DND-41 (cell line): ENCODE measurements around the gene CCDC51.

ENCODE experiments used
- ATAC-seq: fragments of 200-7000 bp; cut with Tn5 transposase; 3 replicates; pipeline ENCODE4 v1.9.1; 2021; ENCODE audit warnings: low read depth; ENCODE audit not compliant: insufficient read depth
- DNase-seq: peaks from one replicate; pipeline ENCODE4 v3.0.0-alpha.2; 2020
- H2AFZ ChIP-seq: 2 replicates; pipeline ENCODE4 v1.6.0; 2012; ENCODE audit warnings: low read depth, low read length
- H3K27ac ChIP-seq: 2 replicates; pipeline ENCODE4 v1.5.1; 2012; ENCODE audit warnings: low read length, inconsistent platforms
- H3K27me3 ChIP-seq: fragments of 200-600 bp; sonication (generic); 2 replicates; pipeline ENCODE4 v1.6.0; 2012; ENCODE audit warnings: low read length, mild to moderate bottlenecking, inconsistent platforms; ENCODE audit not compliant: insufficient read depth, poor library complexity
- H3K36me3 ChIP-seq: 2 replicates; pipeline ENCODE4 v1.5.1; 2012; ENCODE audit warnings: low read length, inconsistent platforms; ENCODE audit not compliant: insufficient read depth
- H3K4me1 ChIP-seq: 2 replicates; pipeline ENCODE4 v1.5.1; 2012; ENCODE audit warnings: mild to moderate bottlenecking, low read length; ENCODE audit not compliant: insufficient read depth
- H3K4me2 ChIP-seq: 2 replicates; pipeline ENCODE4 v1.6.0; 2012; ENCODE audit warnings: mild to moderate bottlenecking, moderate library complexity, low read length, inconsistent platforms; ENCODE audit not compliant: insufficient read depth
- H3K4me3 ChIP-seq, 2 experiments: fragments of 200-600 bp in 1 of 2; shearing (Covaris generic) in 1 of 2; 2 replicates each; pipeline ENCODE4 v1.5.1; 2012 to 2016; ENCODE audit warnings: inconsistent platforms in 2 of 2, low read length in 2 of 2, mild to moderate bottlenecking in 2 of 2, low read depth in 1 of 2, moderate library complexity in 1 of 2
- H3K79me2 ChIP-seq: 2 replicates; pipeline ENCODE4 v1.6.0; 2012; ENCODE audit warnings: low read length, inconsistent platforms; ENCODE audit not compliant: insufficient read depth
- H3K9ac ChIP-seq: 2 replicates; pipeline ENCODE4 v1.6.0; 2012; ENCODE audit warnings: low read depth, mild to moderate bottlenecking, inconsistent platforms, low read length, moderate library complexity
- H3K9me3 ChIP-seq: 2 replicates; pipeline ENCODE4 v1.5.1; 2012; ENCODE audit warnings: low read length, moderate library complexity, mild to moderate bottlenecking, inconsistent platforms; ENCODE audit not compliant: insufficient read depth, severe bottlenecking
- H4K20me1 ChIP-seq: 2 replicates; pipeline ENCODE4 v1.6.0; 2012; ENCODE audit warnings: low read length; ENCODE audit not compliant: insufficient read depth
- EZH2 ChIP-seq: IDR thresholded peaks from 3 replicates; pipeline ENCODE4 v1.6.1; 2012; ENCODE audit warnings: borderline replicate concordance, low read depth, mild to moderate bottlenecking, moderate library complexity, low read length, inconsistent platforms; ENCODE audit not compliant: severe bottlenecking
- TF ChIP-seq, protein P1 (sequence below): IDR thresholded peaks from 2 replicates; pipeline ENCODE4 v1.5.1; 2012; ENCODE audit warnings: borderline replicate concordance, low read length, moderate library complexity, mild to moderate bottlenecking; ENCODE audit not compliant: poor library complexity, severe bottlenecking; ENCODE audit errors: extremely low read depth

CCDC51 gene

GRCh38 chr3:48467110-48467454, 27.2 kb upstream of the CCDC51 start:
- no peaks in the 10 kb centered on the region for H3K9me3 ChIP-seq
- H3K4me3 ChIP-seq = peak overlapping the region; percentile 35 to 67; a peak in 3 of 4 replicates
- H3K4me1 ChIP-seq = peaks cover 69% of the 10 kb centered on the region
- H4K20me1 ChIP-seq = peaks cover 24% of the 10 kb centered on the region; the same call in 1 of the 2 replicates
- TF ChIP-seq, protein P1, sequence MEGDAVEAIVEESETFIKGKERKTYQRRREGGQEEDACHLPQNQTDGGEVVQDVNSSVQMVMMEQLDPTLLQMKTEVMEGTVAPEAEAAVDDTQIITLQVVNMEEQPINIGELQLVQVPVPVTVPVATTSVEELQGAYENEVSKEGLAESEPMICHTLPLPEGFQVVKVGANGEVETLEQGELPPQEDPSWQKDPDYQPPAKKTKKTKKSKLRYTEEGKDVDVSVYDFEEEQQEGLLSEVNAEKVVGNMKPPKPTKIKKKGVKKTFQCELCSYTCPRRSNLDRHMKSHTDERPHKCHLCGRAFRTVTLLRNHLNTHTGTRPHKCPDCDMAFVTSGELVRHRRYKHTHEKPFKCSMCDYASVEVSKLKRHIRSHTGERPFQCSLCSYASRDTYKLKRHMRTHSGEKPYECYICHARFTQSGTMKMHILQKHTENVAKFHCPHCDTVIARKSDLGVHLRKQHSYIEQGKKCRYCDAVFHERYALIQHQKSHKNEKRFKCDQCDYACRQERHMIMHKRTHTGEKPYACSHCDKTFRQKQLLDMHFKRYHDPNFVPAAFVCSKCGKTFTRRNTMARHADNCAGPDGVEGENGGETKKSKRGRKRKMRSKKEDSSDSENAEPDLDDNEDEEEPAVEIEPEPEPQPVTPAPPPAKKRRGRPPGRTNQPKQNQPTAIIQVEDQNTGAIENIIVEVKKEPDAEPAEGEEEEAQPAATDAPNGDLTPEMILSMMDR = no peak
- no peak for TF ChIP-seq EZH2
- ATAC-seq (no peak), DNase-seq (no peak)
- peak overlapping the region; percentile 84 for H3K4me2 ChIP-seq
- H3K79me2 ChIP-seq = peaks cover 61% of the 10 kb centered on the region
- peak overlapping the region; percentile 68 for H3K9ac ChIP-seq
- no peaks in the 10 kb centered on the region for H3K27me3 ChIP-seq
- peaks cover 49% of the 10 kb centered on the region for H3K36me3 ChIP-seq
- no peak overlapping the region for H2AFZ ChIP-seq
- peak overlapping the region; percentile 89 for H3K27ac ChIP-seq

DNA sequence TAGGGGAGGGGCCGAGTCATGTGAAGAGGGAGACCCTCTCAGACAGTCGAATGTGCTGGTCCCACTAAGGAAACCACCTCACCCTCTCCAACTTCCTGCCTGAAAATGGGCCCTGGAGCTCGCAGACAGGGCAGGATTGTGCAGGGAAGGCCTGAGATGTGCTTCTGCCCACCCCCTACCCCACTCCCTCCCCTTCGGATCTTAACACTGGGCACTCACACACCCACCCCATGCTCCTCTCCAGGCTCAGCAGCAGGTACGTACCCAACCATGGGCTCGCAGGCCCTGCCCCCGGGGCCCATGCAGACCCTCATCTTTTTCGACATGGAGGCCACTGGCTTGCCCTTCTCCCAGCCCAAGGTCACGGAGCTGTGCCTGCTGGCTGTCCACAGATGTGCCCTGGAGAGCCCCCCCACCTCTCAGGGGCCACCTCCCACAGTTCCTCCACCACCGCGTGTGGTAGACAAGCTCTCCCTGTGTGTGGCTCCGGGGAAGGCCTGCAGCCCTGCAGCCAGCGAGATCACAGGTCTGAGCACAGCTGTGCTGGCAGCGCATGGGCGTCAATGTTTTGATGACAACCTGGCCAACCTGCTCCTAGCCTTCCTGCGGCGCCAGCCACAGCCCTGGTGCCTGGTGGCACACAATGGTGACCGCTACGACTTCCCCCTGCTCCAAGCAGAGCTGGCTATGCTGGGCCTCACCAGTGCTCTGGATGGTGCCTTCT, 26.6 kb upstream of the CCDC51 start:
- Histone ChIP-seq H3K27ac (peak overlapping the region; percentile 89), H3K79me2 (peaks cover 56% of the 10 kb centered on the region), H3K4me1 (peaks cover 64% of the 10 kb centered on the region), H3K4me2 (peak overlapping the region; percentile 84), H2AFZ (peak overlapping the region; percentile 76), H3K27me3 (no peaks in the 10 kb centered on the region), H3K9ac (peak overlapping the region; percentile 68), H3K9me3 (no peaks in the 10 kb centered on the region), H3K36me3 (peaks cover 49% of the 10 kb centered on the region), H3K4me3 (peak overlapping the region; percentile 35 to 67; a peak in 3 of 4 replicates), H4K20me1 (peaks cover 24% of the 10 kb centered on the region; the same call in 1 of the 2 replicates)
- TF ChIP-seq, protein P1 = no peak
- TF ChIP-seq EZH2 = no peak
- ATAC-seq = peak; percentile 71
- peak; percentile 49 for DNase-seq

DNA sequence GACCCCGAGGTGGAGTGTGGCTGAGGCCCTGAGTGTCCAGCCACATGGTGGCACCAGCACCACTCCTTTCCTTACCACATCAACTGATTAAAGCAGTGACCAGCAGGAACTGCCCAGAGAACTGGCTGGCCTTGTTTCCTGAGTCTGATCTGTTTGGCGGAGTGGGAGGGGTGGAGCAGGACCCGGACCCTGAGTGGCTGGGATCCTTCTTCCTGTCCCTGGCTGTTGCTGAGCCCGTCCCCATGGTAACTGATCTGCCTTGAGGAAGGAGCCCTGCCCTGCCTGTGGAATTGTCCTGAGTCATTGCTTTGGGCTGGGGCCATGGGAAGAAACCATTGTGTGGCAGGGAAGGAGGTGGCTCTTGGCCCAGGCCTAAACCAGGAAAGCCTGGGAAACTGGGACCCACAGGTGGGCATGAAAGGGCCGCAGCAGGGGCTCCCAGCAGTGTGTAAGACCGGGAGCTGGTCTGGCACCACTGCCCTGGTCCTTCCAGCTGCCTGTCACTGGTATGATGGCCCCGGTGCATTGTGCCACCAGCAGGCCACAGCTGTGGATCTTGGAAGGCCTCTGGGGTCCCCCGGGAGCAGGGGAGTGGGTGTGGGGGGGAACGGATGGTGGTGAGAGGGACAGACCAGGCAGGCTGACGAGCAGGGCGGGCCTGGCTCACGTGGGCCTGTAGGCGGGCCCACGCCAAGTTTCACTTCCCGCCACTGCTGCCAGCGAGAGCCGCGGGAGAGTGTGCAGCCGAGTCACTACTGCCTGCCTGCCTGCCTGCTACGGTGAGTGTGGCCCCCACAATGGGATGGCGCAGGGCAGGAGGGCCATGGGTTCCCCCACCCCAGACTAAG, 25.8 kb upstream of the CCDC51 start:
- ATAC-seq = peak; percentile 92
- H3K36me3 ChIP-seq = peaks cover 57% of the 10 kb centered on the region

More for the DNA sequence above, 25.8 kb upstream of the CCDC51 start:
- Histone ChIP-seq H3K4me1 (peaks cover 56% of the 10 kb centered on the region), H3K4me3 (peak overlapping the region; percentile 35 to 67; a peak in 3 of 4 replicates), H3K79me2 (peaks cover 50% of the 10 kb centered on the region), H3K9me3 (no peaks in the 10 kb centered on the region), H2AFZ (peak overlapping the region; percentile 76), H3K27me3 (no peaks in the 10 kb centered on the region), H4K20me1 (peaks cover 24% of the 10 kb centered on the region; the same call in 1 of the 2 replicates), H3K4me2 (peak overlapping the region; percentile 84), H3K9ac (peak overlapping the region; percentile 68), H3K27ac (peak overlapping the region; percentile 89)
- peak; percentile 86 for DNase-seq
- TF ChIP-seq, protein P1 = peak; percentile 47
- TF ChIP-seq EZH2 = no peak
